GM18951 (cell line): Measurements from ENCODE around the gene SHANK2.

Experiments
- POLR2A ChIP-seq: IDR thresholded peaks from 4 replicates; pipeline ENCODE4 v1.6.1; 2011; ENCODE audit warnings: mild to moderate bottlenecking; ENCODE audit not compliant: insufficient read length, insufficient read depth; ENCODE audit errors: extremely low read depth
- in situ Hi-C: fragments of 300-500 bp; cut with MboI; formaldehyde crosslinking; loops from one replicate; pipeline ENCODE4 v1.12.0; 2022; ENCODE audit warnings: low sequenced_read_pairs, mixed read lengths, inconsistent platforms; ENCODE audit not compliant: unreplicated experiment

The SHANK2 gene

GRCh38 chr11:71252269-71252769 is at the start of gene SHANK2:
TSS of gene SHANK2 (minus strand) at chr11:71252577. CDS start at chr11:71147326, 105,251 bp downstream.
- no peak for TF ChIP-seq POLR2A
- in situ Hi-C loops, result no loop called here

GRCh38 chr11:71301858-71302533 is 49.6 kb upstream of the SHANK2 start:
- in situ Hi-C loops, result no loop called here
- no peak for TF ChIP-seq POLR2A

- in situ Hi-C loops, result no loop called here
- TF ChIP-seq POLR2A, result no peak
These were observed 48.9 kb upstream of the SHANK2 start for GRCh38 chr11:71301046-71301857.

- in situ Hi-C loops, result no loop called here
- no peak for TF ChIP-seq POLR2A
These were observed 47.8 kb upstream of the SHANK2 start for GRCh38 chr11:71300187-71300586.

GRCh38 chr11:71298761-71299181 is 46.4 kb upstream of the SHANK2 start:
- in situ Hi-C loops, result no loop called here
- no peak for TF ChIP-seq POLR2A

GRCh38 chr11:71298016-71298550 is 45.7 kb upstream of the SHANK2 start:
- TF ChIP-seq POLR2A, result no peak

GRCh38 chr11:71294846-71295600 is 42.6 kb upstream of the SHANK2 start:
- in situ Hi-C loops, result no loop called here
- TF ChIP-seq POLR2A, result no peak

More at GRCh38 chr11:71298016-71298550, 45.7 kb upstream of the SHANK2 start:
- in situ Hi-C loops, result no loop called here

- in situ Hi-C loops, result no loop called here
- TF ChIP-seq POLR2A, result no peak
These were observed 41.8 kb upstream of the SHANK2 start for GRCh38 chr11:71293961-71294782.

GRCh38 chr11:71286701-71287643 is 34.6 kb upstream of the SHANK2 start:
- in situ Hi-C loops, result no loop called here
- TF ChIP-seq POLR2A, result no peak

- in situ Hi-C loops, result no loop called here
- TF ChIP-seq POLR2A, result no peak
These were observed 32.7 kb upstream of the SHANK2 start for GRCh38 chr11:71285111-71285510.

- in situ Hi-C loops, result no loop called here
- TF ChIP-seq POLR2A, result no peak
These were observed 32.2 kb upstream of the SHANK2 start for GRCh38 chr11:71284525-71285092.
